Thyroid gland (tissue), 4 donors: Measurements from ENCODE around the gene SDHB.

Source experiments
- CTCF ChIP-seq, 6 experiments: fragments of 200-600 bp in 3 of 6; fragments of 450-650 bp in 3 of 6; sonication (generic) in 3 of 6; IDR thresholded peaks; one replicate each; pipeline ENCODE4 v1.5.1; 2016 to 2019; ENCODE audit warnings: antibody characterized with exemption in 6 of 6, mild to moderate bottlenecking in 2 of 6, inconsistent platforms in 1 of 6, moderate library complexity in 1 of 6
- POLR2A ChIP-seq, 2 donors: fragments of 450-650 bp; IDR thresholded peaks; one replicate each; pipeline ENCODE4 v1.6.1; 2017; ENCODE audit warnings: antibody characterized with exemption in 2 of 2, mild to moderate bottlenecking in 2 of 2, moderate library complexity in 1 of 2

- no peak for TF ChIP-seq POLR2A (IDR thresholded peaks at IDR 0.05)
- no peak for TF ChIP-seq CTCF (IDR thresholded peaks at IDR 0.05)
Measured at GRCh38 chr1:17001760-17002523, 51.9 kb downstream of the SDHB start.
